Lower lobe of right lung (tissue), 2 donors: Measurements from ENCODE around the gene FGF8. TPM values are rescaled to one million over a fixed set of nuclear protein-coding genes. Genes with fewer than 3 reads are reported as not detected.

Source experiments
- ATAC-seq, 2 donors: fragments of 200-7000 bp; cut with Tn5 transposase; one replicate each; pipeline ENCODE4 v1.9.1; 2020 to 2022; ENCODE audit warnings: mild to moderate bottlenecking in 2 of 2, moderate library complexity in 2 of 2
- DNase-seq: peaks from one replicate; pipeline ENCODE4 v3.0.0-alpha.2; 2020
- H3K27ac ChIP-seq: fragments of 200-600 bp; one replicate; pipeline ENCODE4 v1.8.0; 2022
- H3K27me3 ChIP-seq: fragments of 200-600 bp; one replicate; pipeline ENCODE4 v1.8.0; 2022; ENCODE audit warnings: low read depth
- H3K36me3 ChIP-seq: fragments of 200-600 bp; one replicate; pipeline ENCODE4 v1.8.0; 2022; ENCODE audit warnings: mild to moderate bottlenecking
- H3K4me1 ChIP-seq: fragments of 200-600 bp; one replicate; pipeline ENCODE4 v1.8.0; 2022
- H3K4me3 ChIP-seq: fragments of 200-600 bp; one replicate; pipeline ENCODE4 v1.8.0; 2022; ENCODE audit warnings: mild to moderate bottlenecking
- H3K9me3 ChIP-seq: fragments of 200-600 bp; one replicate; pipeline ENCODE4 v1.8.0; 2022
- intact Hi-C: fragments of 100-400 bp; cut with DNase I; formaldehyde crosslinking; loops from one replicate; pipeline ENCODE4 v1.11.0; 2022
- total RNA-seq: library from RNA; stranded (reverse); fragmentation: NEBNext Ultra II Directional; extraction: Animal tissue kit (Norgen Biotek cat#: 25700); gene quantifications from one replicate; pipeline ENCODE4 v1.2.1, GENCODE V29; 2021
- TF ChIP-seq, protein P1 (sequence below): fragments of 200-600 bp; IDR thresholded peaks from one replicate; pipeline ENCODE4 v1.8.0; 2022; ENCODE audit warnings: antibody characterized with exemption, mild to moderate bottlenecking
- donor health status: DM: no; HTN: yes; CAD: no; lungs with severe emphysema.

FGF8 gene
- total RNA-seq, 1 donor from 2014 or later, result not detected

DNA sequence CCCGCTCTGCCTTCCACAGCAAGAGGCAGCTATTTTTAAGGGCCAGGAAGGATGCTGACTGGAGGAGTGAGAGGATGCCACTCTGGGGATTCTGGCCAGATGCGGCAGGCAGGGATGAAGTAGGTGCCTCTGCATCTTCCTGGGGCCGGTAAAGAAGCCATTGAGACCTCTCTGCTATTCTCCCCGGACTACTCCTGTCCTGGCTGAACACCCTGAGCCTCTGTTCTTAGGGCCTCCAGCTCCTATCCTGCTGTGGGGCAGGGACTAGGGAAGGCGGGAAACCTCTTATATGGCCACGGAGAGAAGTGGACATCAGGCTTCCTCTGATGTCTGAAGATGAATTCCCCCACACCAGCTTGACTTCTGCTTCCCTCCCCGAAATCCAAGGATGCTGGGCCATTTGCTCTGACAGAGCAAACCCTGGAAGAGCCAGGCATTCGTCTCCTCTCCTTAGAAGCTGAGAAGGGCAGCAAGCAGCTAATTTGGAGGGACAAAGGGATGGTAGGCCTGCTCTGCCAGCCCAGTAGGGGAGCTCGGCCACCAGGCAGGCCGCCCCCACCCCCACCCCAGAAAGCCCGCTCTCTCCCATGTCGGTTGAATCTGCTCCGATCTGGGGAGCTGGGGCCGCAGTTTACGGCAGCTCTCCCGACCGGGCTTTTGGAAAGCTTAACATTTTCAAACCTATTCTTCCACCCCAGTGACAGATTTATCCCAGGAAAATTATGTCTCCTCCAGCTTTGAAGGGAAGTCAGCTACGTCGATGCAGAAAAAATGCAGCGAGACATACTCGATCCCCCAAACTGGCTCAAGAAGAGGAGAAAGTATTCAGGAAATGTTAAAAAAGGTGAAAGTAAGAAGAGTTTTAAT, 2.8 kb downstream of the FGF8 start:
- no peak overlapping the region for H3K27ac ChIP-seq
- intact Hi-C loops, result no loop called here
- H3K9me3 ChIP-seq, result no peaks in the 10 kb centered on the region
- no peak overlapping the region for H3K4me3 ChIP-seq
- peaks cover 83% of the 10 kb centered on the region for H3K27me3 ChIP-seq
- no peaks in the 10 kb centered on the region for H3K36me3 ChIP-seq
- ATAC-seq (no peak), DNase-seq (no peak)
- TF ChIP-seq, protein P1, sequence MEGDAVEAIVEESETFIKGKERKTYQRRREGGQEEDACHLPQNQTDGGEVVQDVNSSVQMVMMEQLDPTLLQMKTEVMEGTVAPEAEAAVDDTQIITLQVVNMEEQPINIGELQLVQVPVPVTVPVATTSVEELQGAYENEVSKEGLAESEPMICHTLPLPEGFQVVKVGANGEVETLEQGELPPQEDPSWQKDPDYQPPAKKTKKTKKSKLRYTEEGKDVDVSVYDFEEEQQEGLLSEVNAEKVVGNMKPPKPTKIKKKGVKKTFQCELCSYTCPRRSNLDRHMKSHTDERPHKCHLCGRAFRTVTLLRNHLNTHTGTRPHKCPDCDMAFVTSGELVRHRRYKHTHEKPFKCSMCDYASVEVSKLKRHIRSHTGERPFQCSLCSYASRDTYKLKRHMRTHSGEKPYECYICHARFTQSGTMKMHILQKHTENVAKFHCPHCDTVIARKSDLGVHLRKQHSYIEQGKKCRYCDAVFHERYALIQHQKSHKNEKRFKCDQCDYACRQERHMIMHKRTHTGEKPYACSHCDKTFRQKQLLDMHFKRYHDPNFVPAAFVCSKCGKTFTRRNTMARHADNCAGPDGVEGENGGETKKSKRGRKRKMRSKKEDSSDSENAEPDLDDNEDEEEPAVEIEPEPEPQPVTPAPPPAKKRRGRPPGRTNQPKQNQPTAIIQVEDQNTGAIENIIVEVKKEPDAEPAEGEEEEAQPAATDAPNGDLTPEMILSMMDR, result no peak
- H3K4me1 ChIP-seq, result peaks cover 16% of the 10 kb centered on the region

DNA sequence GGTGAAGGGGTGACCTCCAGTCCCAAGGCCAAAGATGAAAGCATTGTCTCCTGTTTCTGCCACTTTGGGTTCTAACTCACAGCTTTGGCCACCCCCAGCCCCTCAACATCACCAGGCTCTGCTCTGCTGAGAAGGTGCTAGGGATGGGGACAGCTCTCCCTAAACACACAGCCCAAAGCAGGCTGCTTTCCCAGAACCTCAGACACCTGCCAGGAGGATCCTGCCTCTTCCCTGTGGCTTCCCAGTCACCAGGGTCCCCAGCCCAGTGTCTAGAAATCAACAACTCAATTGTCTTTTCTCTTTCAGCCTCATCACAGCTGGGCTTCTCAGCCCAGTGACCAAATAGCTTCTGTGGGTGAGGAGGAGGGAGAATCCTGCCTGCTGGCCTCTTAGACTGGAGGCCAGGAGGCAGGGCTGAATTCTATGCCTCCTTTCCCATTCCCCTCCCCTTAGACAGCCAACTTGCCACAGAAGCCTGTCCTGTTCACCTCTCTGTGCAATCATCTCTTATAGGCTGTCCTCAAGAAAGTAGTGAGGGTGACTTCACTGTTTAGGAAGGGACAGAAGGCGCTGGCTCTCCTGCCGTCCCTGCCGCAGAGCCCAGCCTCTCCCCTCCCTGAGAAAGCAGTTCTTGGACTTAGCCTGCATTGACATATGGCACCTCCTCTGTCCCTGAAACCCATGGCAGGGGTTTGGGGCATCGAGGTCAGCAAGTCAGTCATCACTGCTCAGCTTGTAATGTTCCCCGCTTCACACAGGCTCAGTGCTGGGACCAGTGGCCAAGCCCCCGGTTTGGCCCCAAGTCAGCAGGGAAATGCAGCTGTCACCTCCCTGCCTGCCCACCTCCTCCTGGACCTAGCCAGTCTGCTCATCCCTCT, 3.7 kb downstream of the FGF8 start:
- Histone ChIP-seq H3K27ac (no peak overlapping the region), H3K4me1 (peaks cover 15% of the 10 kb centered on the region), H3K4me3 (no peak overlapping the region), H3K9me3 (no peaks in the 10 kb centered on the region), H3K36me3 (no peaks in the 10 kb centered on the region), H3K27me3 (peaks cover 80% of the 10 kb centered on the region)
- intact Hi-C loops, result no loop called here
- ATAC-seq, result no peak
- TF ChIP-seq, protein P1, result no peak
- DNase-seq, result no peak

DNA sequence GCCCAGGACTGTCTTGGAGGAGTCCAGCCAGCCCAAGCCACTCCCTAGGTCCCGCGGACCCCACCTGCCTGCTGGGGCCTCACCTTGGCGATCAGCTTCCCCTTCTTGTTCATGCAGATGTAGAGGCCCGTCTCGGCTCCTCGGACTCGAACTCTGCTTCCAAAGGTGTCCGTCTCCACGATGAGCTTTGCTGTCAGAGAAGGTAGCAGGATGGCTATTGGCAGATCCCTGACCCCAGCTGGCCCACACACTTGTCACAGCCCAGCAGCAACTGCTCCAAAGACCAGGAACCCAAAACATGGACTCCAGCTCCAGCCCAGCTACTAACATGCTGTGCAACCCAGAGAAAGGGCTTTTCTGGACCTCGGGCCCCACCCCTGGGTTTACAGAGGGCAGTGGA, 4.5 kb downstream of the FGF8 start:
- TF ChIP-seq, protein P1, result no peak
- intact Hi-C loops, result no loop called here
- no peak overlapping the region for H3K4me3 ChIP-seq
- H3K27ac ChIP-seq, result no peak overlapping the region
- H3K4me1 ChIP-seq, result peaks cover 13% of the 10 kb centered on the region
- DNase-seq (no peak), ATAC-seq (no peak)
- H3K27me3 ChIP-seq, result peaks cover 71% of the 10 kb centered on the region
- H3K9me3 ChIP-seq, result no peaks in the 10 kb centered on the region
- no peaks in the 10 kb centered on the region for H3K36me3 ChIP-seq

DNA sequence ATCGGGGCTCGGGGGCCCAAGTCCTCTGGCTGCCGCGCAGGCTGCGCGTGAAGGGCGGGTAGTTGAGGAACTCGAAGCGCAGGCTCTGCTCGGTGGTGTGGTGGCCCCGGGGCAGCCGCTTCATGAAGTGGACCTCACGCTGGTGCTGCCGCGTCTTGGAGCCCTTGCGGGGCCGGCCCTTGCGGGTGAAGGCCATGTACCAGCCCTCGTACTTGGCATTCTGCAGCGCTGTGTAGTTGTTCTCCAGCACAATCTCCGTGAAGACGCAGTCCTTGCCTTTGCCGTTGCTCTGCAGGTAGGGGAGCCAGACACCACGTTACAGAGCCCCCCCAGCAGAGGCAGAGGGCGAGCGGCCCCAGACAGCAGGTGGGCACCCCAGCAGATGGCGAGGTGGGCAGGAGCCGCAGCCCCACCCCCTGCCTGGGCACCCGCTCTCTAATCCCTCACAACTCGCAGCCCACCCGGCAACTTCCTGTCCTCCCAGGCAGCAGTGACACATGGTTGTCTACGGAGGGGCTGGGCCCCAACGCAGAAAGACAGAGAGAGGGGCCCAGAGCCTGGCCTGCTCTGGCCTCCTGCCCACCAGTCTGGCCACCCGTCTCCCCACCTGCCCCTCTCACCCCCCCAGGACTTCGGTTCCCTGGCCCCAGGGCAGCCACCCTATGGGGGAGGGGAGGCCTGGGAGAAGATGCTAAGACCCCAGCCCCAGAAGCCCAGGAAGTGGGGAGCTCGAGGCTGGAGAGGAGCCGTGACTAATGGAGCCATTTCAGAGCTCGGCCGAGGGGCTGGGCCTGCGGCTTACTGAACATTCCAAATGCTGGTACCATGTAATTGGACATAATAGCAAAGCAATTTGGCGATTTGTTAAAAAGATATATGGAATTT, 5.3 kb downstream of the FGF8 start:
- ATAC-seq, result no peak
- H3K9me3 ChIP-seq, result no peaks in the 10 kb centered on the region
- H3K4me1 ChIP-seq, result peaks cover 10% of the 10 kb centered on the region
- no peak for DNase-seq
- intact Hi-C loops, result no loop called here
- H3K27me3 ChIP-seq, result peaks cover 67% of the 10 kb centered on the region
- no peak overlapping the region for H3K27ac ChIP-seq
- no peaks in the 10 kb centered on the region for H3K36me3 ChIP-seq
- TF ChIP-seq, protein P1, result no peak
- H3K4me3 ChIP-seq, result no peak overlapping the region
